Measurements from ENCODE around the gene PIAS4. TPM values are rescaled to one million over a fixed set of nuclear protein-coding genes. Genes with fewer than 3 reads are reported as not detected.

The PIAS4 gene
- total and polyA plus RNA-seq, 9 of the 15 experiments (the other 6 are each of a cell fraction or from before 2014, with no cell fraction given), result 0.27 to 34.9 (median 14.4) TPM

- TF ChIP-seq RBM22 (IDR thresholded peaks at IDR 0.05; ENCODE audit: low read depth, low read length, poor library complexity, severe bottlenecking), result peak; percentile 72
- peak; percentile 92 for TF ChIP-seq SMARCA5 (IDR thresholded peaks at IDR 0.05)
- TF ChIP-seq HEY1 (CRISPR knock-in tag; IDR thresholded peaks at IDR 0.05; ENCODE audit: borderline replicate concordance), result no peak
- peak; percentile 75 for TF ChIP-seq SAFB (IDR thresholded peaks at IDR 0.05; ENCODE audit: borderline replicate concordance, low read depth, low read length)
- TF ChIP-seq ZNF217 (CRISPR knock-in tag; IDR thresholded peaks at IDR 0.05), result no peak
- 0 out of 2 replicates have a peak, but pooled peaks have one; percentile 57 for TF ChIP-seq RBM14 (IDR thresholded peaks at IDR 0.05; ENCODE audit: borderline replicate concordance, insufficient read depth, low read depth, low read length)
- TF ChIP-seq HSF4 (CRISPR knock-in tag; IDR thresholded peaks at IDR 0.05; ENCODE audit: borderline replicate concordance), result 0 out of 2 replicates have a peak, but pooled peaks have one; percentile 16
- TF ChIP-seq ZFP91 (CRISPR knock-in tag; IDR thresholded peaks at IDR 0.05), result no peak
- TF ChIP-seq GATAD2B (IDR thresholded peaks at IDR 0.05; ENCODE audit: borderline replicate concordance), result peak; percentile 18; the same call in 1 of the 2 replicates
- TF ChIP-seq BRD9 (IDR thresholded peaks at IDR 0.05; ENCODE audit: low read depth, partially characterized antibody), result peak; percentile 99
- no peak for TF ChIP-seq ZNF121 (CRISPR knock-in tag; conservative IDR thresholded peaks at IDR 0.05)
- TF ChIP-seq ZNF407 (IDR thresholded peaks at IDR 0.05; ENCODE audit: low read depth), result no peak
- TF ChIP-seq ATF3 (IDR thresholded peaks at IDR 0.05), result peak; percentile 14; the same call in 1 of the 2 replicates
- TF ChIP-seq ATF3 (CRISPR knock-in tag; conservative IDR thresholded peaks at IDR 0.05), result no peak
Observed at GRCh38 chr19:4059891-4060620, 52.5 kb downstream of the PIAS4 start (continued).
